DOHH2 (cell line): Measurements from ENCODE around the gene ENPP7.

Source experiments
- CTCF ChIP-seq: fragments of 200-600 bp; sonication (generic); IDR thresholded peaks from one replicate; pipeline ENCODE4 v1.5.1; 2014; ENCODE audit warnings: antibody characterized with exemption, mild to moderate bottlenecking, low read depth, low read length; ENCODE audit not compliant: poor library complexity, severe bottlenecking
- EZH2phosphoT487 ChIP-seq: fragments of 200-600 bp; sonication (generic); IDR thresholded peaks from 2 replicates; pipeline ENCODE4 v1.6.1; 2017; ENCODE audit warnings: borderline replicate concordance, mild to moderate bottlenecking, antibody characterized with exemption, low read length, moderate library complexity, mixed read lengths

GRCh38 chr17:79785900-79786810, 55.4 kb downstream of the ENPP7 start:
- TF ChIP-seq CTCF (no peak), EZH2phosphoT487 (no peak)
